K562 treated with DMSO at 1 percent for 48 hours (cell line): ENCODE measurements around the gene ALG9. TPM values are rescaled to one million over a fixed set of nuclear protein-coding genes. Genes with fewer than 3 reads are reported as not detected.

Experiments
- total RNA-seq: library from RNA; unstranded; fragments of 300-600 nt; gene quantifications from 2 replicates; pipeline ENCODE4 v1.2.3, GENCODE V29; 2022; ENCODE audit warnings: low replicate concordance; ENCODE audit errors: extremely low read depth

The ALG9 gene
- not detected in 2 replicates for total RNA-seq

GRCh38 chr11:111870886-111871692 lies at the start of gene ALG9:
Gene ALG9 (minus strand): TSS chr11:111871581. CDS start chr11:111871482, 99 bp downstream.

GRCh38 chr11:111918390-111919256 lies 47.2 kb upstream of the ALG9 start, which contains the start of gene C11orf52:
Gene C11orf52 (plus strand): TSS chr11:111918913. CDS start chr11:111918973, 60 bp downstream.

GRCh38 chr11:111912535-111912934 lies 41.2 kb upstream of the ALG9 start, which contains the start of gene HSPB2:
Gene HSPB2 (plus strand): TSS chr11:111912734. CDS start chr11:111912830, 96 bp downstream.

GRCh38 chr11:111911563-111912401 lies 40.4 kb upstream of the ALG9 start, which contains the start of gene CRYAB:
Gene CRYAB (minus strand): TSS chr11:111911770. CDS start chr11:111911724, 46 bp downstream.

GRCh38 chr11:111878849-111879636 lies 7.7 kb upstream of the ALG9 start, which contains the start of the genes CFAP68 and FDXACB1:
Gene CFAP68 (plus strand): TSS chr11:111879541. CDS start chr11:111879561, 20 bp downstream.
Gene FDXACB1 (minus strand): TSS chr11:111879165. CDS start chr11:111879132, 33 bp downstream.

GRCh38 chr11:111765984-111766833 lies 105.2 kb downstream of the ALG9 start, which contains the start of gene PPP2R1B:
Gene PPP2R1B (minus strand): TSS chr11:111766389. CDS start chr11:111766361, 28 bp downstream.

Other genes starting within 250 kb of the ALG9 start
- not detected in 2 replicates for gene PPP2R1B, start 105.2 kb downstream of the ALG9 start, total RNA-seq
- not detected in 2 replicates for gene FDXACB1, start 7.6 kb upstream of the ALG9 start, total RNA-seq
- not detected in 2 replicates for gene CFAP68, start 8.0 kb upstream of the ALG9 start, total RNA-seq
- gene CRYAB, start 40.2 kb upstream of the ALG9 start, total RNA-seq: not detected in 2 replicates
- gene HSPB2, start 41.2 kb upstream of the ALG9 start, total RNA-seq: not detected in 2 replicates
- gene C11orf52, start 47.3 kb upstream of the ALG9 start, total RNA-seq: not detected in 2 replicates
- not detected in 2 replicates for gene DIXDC1, start 65.8 kb upstream of the ALG9 start, total RNA-seq
- gene DLAT, start 153.8 kb upstream of the ALG9 start, total RNA-seq: not detected in 2 replicates
- not detected in 2 replicates for gene PIH1D2, start 202.4 kb upstream of the ALG9 start, total RNA-seq
- not detected in 2 replicates for gene NKAPD1, start 202.7 kb upstream of the ALG9 start, total RNA-seq
- gene TIMM8B, start 215.2 kb upstream of the ALG9 start, total RNA-seq: 763 TPM in 1 of 2 replicates, not detected in the other
- gene SDHD, start 215.3 kb upstream of the ALG9 start, total RNA-seq: not detected in 2 replicates